Neural progenitor cell (in vitro differentiated cells): ENCODE data around the gene HIC2. TPM values are rescaled to one million over a fixed set of nuclear protein-coding genes. Genes with fewer than 3 reads are reported as not detected.
A peak's percentile ranks its signal among the peaks of the same experiment; 100 is the strongest.
"Not testable (repeated sequence)": the region's sequence is repeated elsewhere in the genome, so short reads cannot be mapped to it uniquely, and the experiment has no call there.

Experiments used
- DNase-seq: peaks from one replicate; pipeline ENCODE4 v3.0.0-alpha.2; 2016; ENCODE audit warnings: low spot score
- H2AFZ ChIP-seq: fragments of 200-600 bp; sonication (generic); replicated peaks from 2 replicates; pipeline ENCODE4 v1.6.1; 2016; ENCODE audit warnings: antibody characterized with exemption
- H3F3A ChIP-seq: fragments of 200-600 bp; sonication (generic); 2 replicates; pipeline ENCODE4 v1.6.1; 2016; ENCODE audit warnings: antibody characterized with exemption, low read depth
- H3K27ac ChIP-seq: fragments of 200-600 bp; sonication (generic); 2 replicates; pipeline ENCODE4 v1.5.1; 2016; ENCODE audit warnings: mild to moderate bottlenecking
- H3K27me3 ChIP-seq: fragments of 200-600 bp; sonication (generic); 2 replicates; pipeline ENCODE4 v1.6.1; 2016; ENCODE audit warnings: mild to moderate bottlenecking, moderate library complexity
- H3K36me3 ChIP-seq: fragments of 200-600 bp; sonication (generic); 2 replicates; pipeline ENCODE4 v1.5.1; 2016
- H3K4me1 ChIP-seq: fragments of 200-600 bp; sonication (generic); 2 replicates; pipeline ENCODE4 v1.6.1; 2016; ENCODE audit warnings: mixed run types
- H3K4me2 ChIP-seq: fragments of 200-600 bp; sonication (generic); 2 replicates; pipeline ENCODE4 v1.6.1; 2016
- H3K4me3 ChIP-seq: fragments of 200-600 bp; sonication (generic); 2 replicates; pipeline ENCODE4 v1.5.1; 2016
- H3K79me2 ChIP-seq: fragments of 200-600 bp; sonication (generic); 2 replicates; pipeline ENCODE4 v1.6.1; 2016; ENCODE audit warnings: low read depth
- H3K9ac ChIP-seq: fragments of 200-600 bp; sonication (generic); 2 replicates; pipeline ENCODE4 v1.6.1; 2016
- H3K9me3 ChIP-seq: fragments of 200-600 bp; sonication (generic); 2 replicates; pipeline ENCODE4 v1.5.1; 2016; ENCODE audit warnings: low read depth
- H4K20me1 ChIP-seq: fragments of 200-600 bp; sonication (generic); 2 replicates; pipeline ENCODE4 v1.6.1; 2016; ENCODE audit warnings: low read depth
- H3K27ac Mint-ChIP-seq: 3 replicates; pipeline ENCODE4 v1.8.0; 2021; ENCODE audit warnings: mixed read lengths
- H3K27me3 Mint-ChIP-seq: 2 replicates; pipeline ENCODE4 v1.8.0; 2022; ENCODE audit warnings: low read depth, mild to moderate bottlenecking, inconsistent platforms, moderate library complexity, mixed read lengths; ENCODE audit not compliant: insufficient read depth
- H3K36me3 Mint-ChIP-seq: 3 replicates; pipeline ENCODE4 v1.8.0; 2021; ENCODE audit warnings: mixed read lengths
- H3K4me1 Mint-ChIP-seq: 3 replicates; pipeline ENCODE4 v1.8.0; 2021; ENCODE audit warnings: mixed read lengths
- H3K4me3 Mint-ChIP-seq: 3 replicates; pipeline ENCODE4 v1.8.0; 2021; ENCODE audit warnings: mild to moderate bottlenecking, moderate library complexity, mixed read lengths
- H3K9me3 Mint-ChIP-seq: 3 replicates; pipeline ENCODE4 v1.8.0; 2020; ENCODE audit warnings: mixed read lengths
- EZH2 ChIP-seq: fragments of 200-600 bp; sonication (generic); IDR thresholded peaks from 2 replicates; pipeline ENCODE4 v1.6.1; 2017; ENCODE audit warnings: antibody characterized with exemption, mild to moderate bottlenecking, moderate library complexity
- EZH2phosphoT487 ChIP-seq: fragments of 200-600 bp; sonication (generic); IDR thresholded peaks from 2 replicates; pipeline ENCODE4 v1.6.1; 2017; ENCODE audit warnings: antibody characterized with exemption
- total RNA-seq: library from RNA; depleted of rRNA; stranded (reverse); fragments of >200 nt; gene quantifications from 2 replicates; pipeline ENCODE4 v1.2.3, GENCODE V29; 2015; ENCODE audit warnings: low replicate concordance
- TF ChIP-seq, protein P1 (sequence below): fragments of 200-600 bp; sonication (generic); IDR thresholded peaks from 2 replicates; pipeline ENCODE4 v1.5.1; 2017; ENCODE audit warnings: antibody characterized with exemption, mild to moderate bottlenecking

Gene HIC2
- total RNA-seq, 1 donor from 2014 or later = 14.3 TPM

- no peaks in the 10 kb centered on the region for H3K36me3 ChIP-seq
- TF ChIP-seq, protein P1, sequence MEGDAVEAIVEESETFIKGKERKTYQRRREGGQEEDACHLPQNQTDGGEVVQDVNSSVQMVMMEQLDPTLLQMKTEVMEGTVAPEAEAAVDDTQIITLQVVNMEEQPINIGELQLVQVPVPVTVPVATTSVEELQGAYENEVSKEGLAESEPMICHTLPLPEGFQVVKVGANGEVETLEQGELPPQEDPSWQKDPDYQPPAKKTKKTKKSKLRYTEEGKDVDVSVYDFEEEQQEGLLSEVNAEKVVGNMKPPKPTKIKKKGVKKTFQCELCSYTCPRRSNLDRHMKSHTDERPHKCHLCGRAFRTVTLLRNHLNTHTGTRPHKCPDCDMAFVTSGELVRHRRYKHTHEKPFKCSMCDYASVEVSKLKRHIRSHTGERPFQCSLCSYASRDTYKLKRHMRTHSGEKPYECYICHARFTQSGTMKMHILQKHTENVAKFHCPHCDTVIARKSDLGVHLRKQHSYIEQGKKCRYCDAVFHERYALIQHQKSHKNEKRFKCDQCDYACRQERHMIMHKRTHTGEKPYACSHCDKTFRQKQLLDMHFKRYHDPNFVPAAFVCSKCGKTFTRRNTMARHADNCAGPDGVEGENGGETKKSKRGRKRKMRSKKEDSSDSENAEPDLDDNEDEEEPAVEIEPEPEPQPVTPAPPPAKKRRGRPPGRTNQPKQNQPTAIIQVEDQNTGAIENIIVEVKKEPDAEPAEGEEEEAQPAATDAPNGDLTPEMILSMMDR = no peak
- TF ChIP-seq EZH2 (no peak), EZH2phosphoT487 (no peak)
These were observed 38.3 kb downstream of the HIC2 start for GRCh38 chr22:21455334-21456089.

GRCh38 chr22:21457023-21457787, 40.0 kb downstream of the HIC2 start:
- Histone ChIP-seq H3K9me3 (no peaks in the 10 kb centered on the region), H3K9ac (no peak overlapping the region), H3K4me2 (no peak overlapping the region), H3K36me3 (no peaks in the 10 kb centered on the region), H3F3A (no peaks in the 10 kb centered on the region), H4K20me1 (no peaks in the 10 kb centered on the region), H3K4me3 (no peak overlapping the region), H2AFZ (no peak overlapping the region), H3K27ac (no peak overlapping the region), H3K4me1 (no peaks in the 10 kb centered on the region), H3K79me2 (no peaks in the 10 kb centered on the region), H3K27me3 (no peaks in the 10 kb centered on the region)
- Mint-ChIP-seq H3K27ac (no peak overlapping the region), H3K4me3 (no peak overlapping the region), H3K4me1 (peaks cover 10% of the 10 kb centered on the region), H3K36me3 (no peaks in the 10 kb centered on the region), H3K27me3 (peaks cover 7% of the 10 kb centered on the region), H3K9me3 (no peaks in the 10 kb centered on the region)
- no peak for TF ChIP-seq EZH2
- peak; percentile 3 for DNase-seq

More at GRCh38 chr22:21455334-21456089, 38.3 kb downstream of the HIC2 start:
- Histone ChIP-seq H3K27ac (no peak overlapping the region), H3K9ac (no peak overlapping the region), H2AFZ (no peak overlapping the region), H3F3A (no peaks in the 10 kb centered on the region), H3K4me2 (no peak overlapping the region), H3K79me2 (no peaks in the 10 kb centered on the region), H3K9me3 (no peaks in the 10 kb centered on the region), H3K4me3 (no peak overlapping the region), H3K27me3 (no peaks in the 10 kb centered on the region), H3K4me1 (no peaks in the 10 kb centered on the region), H4K20me1 (peaks cover 10% of the 10 kb centered on the region)
- DNase-seq = peak; percentile 2
- Mint-ChIP-seq H3K27ac (peak overlapping the region; percentile 53), H3K4me3 (no peak overlapping the region), H3K36me3 (no peaks in the 10 kb centered on the region), H3K27me3 (peaks cover 7% of the 10 kb centered on the region), H3K4me1 (peaks cover 13% of the 10 kb centered on the region), H3K9me3 (no peaks in the 10 kb centered on the region)

GRCh38 chr22:21462672-21463071, 45.5 kb downstream of the HIC2 start:
- not testable (repeated sequence) for H3K4me1 ChIP-seq, H3K9me3 ChIP-seq, H3K36me3 Mint-ChIP-seq, H3F3A ChIP-seq, H3K9ac ChIP-seq, H3K79me2 ChIP-seq, H3K9me3 Mint-ChIP-seq, H3K27me3 Mint-ChIP-seq, DNase-seq, H3K27ac Mint-ChIP-seq, H3K36me3 ChIP-seq, H4K20me1 ChIP-seq, H3K27ac ChIP-seq, H3K27me3 ChIP-seq, H2AFZ ChIP-seq, H3K4me3 Mint-ChIP-seq, H3K4me1 Mint-ChIP-seq, H3K4me3 ChIP-seq, H3K4me2 ChIP-seq

GRCh38 chr22:21467337-21468193, 50.4 kb downstream of the HIC2 start, which contains the start of gene TMEM191C:
TMEM191C (plus strand) TSS chr22:21467387; CDS start chr22:21467460, 73 bp downstream.
- H3K4me1 Mint-ChIP-seq, H3K79me2 ChIP-seq, H4K20me1 ChIP-seq, DNase-seq, H3K4me1 ChIP-seq, H3K36me3 ChIP-seq, H3K27me3 Mint-ChIP-seq, H2AFZ ChIP-seq, H3K27me3 ChIP-seq, H3K36me3 Mint-ChIP-seq, H3F3A ChIP-seq, H3K27ac Mint-ChIP-seq, H3K27ac ChIP-seq, H3K9me3 ChIP-seq, H3K9ac ChIP-seq, H3K9me3 Mint-ChIP-seq: not testable (repeated sequence)
- Histone ChIP-seq H3K4me2 (peak within 1 kb of the TSS; percentile 45), H3K4me3 (peak within 1 kb of the TSS; percentile 43)
- peak within 1 kb of the TSS; percentile 87 for H3K4me3 Mint-ChIP-seq

DNA sequence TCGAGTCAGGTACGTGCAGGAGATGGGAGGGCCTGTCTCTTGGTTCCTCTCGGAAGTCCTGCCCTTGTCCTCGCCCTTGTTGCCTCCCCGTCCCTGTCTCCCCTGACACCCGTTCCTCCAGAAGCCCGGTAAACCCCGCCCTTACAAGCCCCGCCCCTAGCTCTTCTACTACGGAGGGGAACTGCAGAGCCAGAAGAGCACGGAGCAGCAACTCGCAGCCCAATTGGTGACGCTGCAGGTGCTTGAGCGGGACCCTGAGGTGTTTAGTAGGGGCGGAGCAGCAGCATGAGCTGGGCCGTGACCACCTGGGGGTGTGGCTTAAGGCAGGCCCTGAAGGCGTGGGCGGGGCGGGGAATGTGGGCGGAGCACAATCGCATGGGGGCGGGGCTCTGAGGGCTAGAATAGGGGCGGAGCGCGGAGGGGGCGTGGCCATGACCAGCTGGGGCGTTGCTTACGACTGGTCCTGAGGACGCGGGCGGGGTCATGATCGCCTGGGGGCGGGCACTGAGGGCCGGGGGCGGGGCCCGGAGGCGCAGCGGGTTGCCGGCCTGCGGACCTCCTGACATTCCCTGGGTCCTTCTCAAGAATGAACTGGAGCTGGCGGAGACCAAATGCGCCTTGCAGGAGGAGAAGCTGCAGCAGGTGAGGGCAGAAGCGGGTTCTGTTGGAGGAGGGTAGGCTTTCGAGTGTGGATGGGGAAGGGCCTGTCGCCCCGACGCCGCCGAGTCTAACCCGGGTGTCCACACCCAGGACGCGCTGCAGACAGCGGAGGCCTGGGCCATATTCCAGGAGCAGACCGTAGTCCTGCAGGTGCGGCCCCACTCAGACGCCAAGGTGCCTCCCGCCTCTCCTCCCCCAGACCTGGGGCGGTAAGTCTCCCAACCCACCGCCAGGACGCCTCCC, 51.3 kb downstream of the HIC2 start:
- not testable (repeated sequence) for H3F3A ChIP-seq, H3K27me3 Mint-ChIP-seq, H3K36me3 Mint-ChIP-seq, H3K79me2 ChIP-seq, H2AFZ ChIP-seq, H3K9me3 Mint-ChIP-seq, H3K9ac ChIP-seq, H4K20me1 ChIP-seq, H3K36me3 ChIP-seq, H3K4me1 ChIP-seq, H3K27me3 ChIP-seq, H3K9me3 ChIP-seq, H3K27ac ChIP-seq, H3K27ac Mint-ChIP-seq, H3K4me1 Mint-ChIP-seq
- DNase-seq = peak; percentile 88
- H3K4me3 ChIP-seq = peak overlapping the region; percentile 43
- peak overlapping the region; percentile 87 for H3K4me3 Mint-ChIP-seq
- peak overlapping the region; percentile 45 for H3K4me2 ChIP-seq
